DOHH2 (cell line): ENCODE measurements around the gene DCST2.

Experiments used
- H3F3A ChIP-seq: fragments of 200-600 bp; sonication (generic), shearing (Covaris generic); 2 replicates; pipeline ENCODE4 v1.6.0; 2016; ENCODE audit warnings: antibody characterized with exemption, mild to moderate bottlenecking; ENCODE audit not compliant: control insufficient read depth, insufficient read depth
- H3K27ac ChIP-seq: fragments of 200-600 bp; sonication (generic); 2 replicates; pipeline ENCODE4 v1.5.1; 2014; ENCODE audit warnings: low read depth, mild to moderate bottlenecking, low read length, moderate library complexity
- H3K27me3 ChIP-seq: fragments of 200-600 bp; sonication (generic); 2 replicates; pipeline ENCODE4 v1.6.1; 2014; ENCODE audit warnings: mild to moderate bottlenecking, low read length, mixed read lengths; ENCODE audit not compliant: control insufficient read depth
- H3K36me3 ChIP-seq: fragments of 200-600 bp; sonication (generic); 2 replicates; pipeline ENCODE4 v1.6.1; 2014; ENCODE audit warnings: mild to moderate bottlenecking, low read length, moderate library complexity, mixed read lengths; ENCODE audit not compliant: control insufficient read depth
- H3K4me1 ChIP-seq: fragments of 200-600 bp; sonication (generic); 2 replicates; pipeline ENCODE4 v1.6.1; 2014; ENCODE audit warnings: mild to moderate bottlenecking, low read length, mixed read lengths; ENCODE audit not compliant: control insufficient read depth
- H3K4me2 ChIP-seq: fragments of 200-600 bp; sonication (generic); 2 replicates; pipeline ENCODE4 v1.6.0; 2014; ENCODE audit warnings: mild to moderate bottlenecking, low read length, moderate library complexity
- H3K4me3 ChIP-seq: fragments of 200-600 bp; sonication (generic); 2 replicates; pipeline ENCODE4 v1.5.1; 2014; ENCODE audit warnings: mild to moderate bottlenecking, low read length, mixed read lengths
- H3K79me2 ChIP-seq: fragments of 200-600 bp; sonication (generic); 2 replicates; pipeline ENCODE4 v1.6.1; 2014; ENCODE audit warnings: mild to moderate bottlenecking, low read length, mixed read lengths; ENCODE audit not compliant: control insufficient read depth
- H3K9me2 ChIP-seq: fragments of 200-600 bp; sonication (generic); replicated peaks from 2 replicates; pipeline ENCODE4 v1.6.1; 2014; ENCODE audit warnings: mild to moderate bottlenecking, low read length, mixed read lengths; ENCODE audit not compliant: control insufficient read depth
- H3K9me3 ChIP-seq: fragments of 200-600 bp; sonication (generic); 2 replicates; pipeline ENCODE4 v1.6.1; 2014; ENCODE audit warnings: antibody characterized with exemption, low read length, mixed read lengths; ENCODE audit not compliant: control insufficient read depth, insufficient read depth
- H4K20me1 ChIP-seq: fragments of 200-600 bp; sonication (generic); 2 replicates; pipeline ENCODE4 v1.6.0; 2014; ENCODE audit warnings: low read depth, mild to moderate bottlenecking, antibody characterized with exemption, low read length, moderate library complexity; ENCODE audit not compliant: control insufficient read depth, insufficient read depth
- EZH2phosphoT487 ChIP-seq: fragments of 200-600 bp; sonication (generic); IDR thresholded peaks from 2 replicates; pipeline ENCODE4 v1.6.1; 2017; ENCODE audit warnings: borderline replicate concordance, mild to moderate bottlenecking, antibody characterized with exemption, low read length, moderate library complexity, mixed read lengths
- TF ChIP-seq, protein P1 (sequence below): fragments of 200-600 bp; sonication (generic); IDR thresholded peaks from one replicate; pipeline ENCODE4 v1.5.1; 2014; ENCODE audit warnings: antibody characterized with exemption, mild to moderate bottlenecking, low read depth, low read length; ENCODE audit not compliant: poor library complexity, severe bottlenecking

Gene DCST2

DNA sequence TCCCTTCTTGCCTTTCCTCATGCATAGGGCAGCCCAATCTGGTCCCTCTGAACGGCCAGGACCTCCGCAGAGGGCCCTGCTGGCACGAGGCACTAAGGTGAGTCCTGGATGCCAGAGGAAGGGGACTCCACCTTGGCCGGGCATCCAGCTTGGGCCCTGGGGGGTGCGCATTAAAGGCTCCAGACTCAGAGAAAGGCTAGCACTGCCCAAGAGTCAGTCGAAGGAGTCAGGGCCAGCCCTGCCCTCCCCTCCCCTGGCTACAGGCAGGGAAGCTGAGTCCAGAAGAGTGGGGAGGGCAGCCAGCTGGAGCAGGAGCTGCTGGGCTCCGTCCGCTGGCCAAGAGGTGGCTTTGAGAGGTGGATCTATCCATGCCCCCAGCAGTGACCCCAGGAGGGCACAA is 27.2 kb upstream of the DCST2 start:
- Histone ChIP-seq H4K20me1 (peaks cover 10% of the 10 kb centered on the region; the same call in 1 of the 2 replicates), H3K27ac (no peak overlapping the region), H3K9me3 (no peaks in the 10 kb centered on the region), H3K4me3 (no peak overlapping the region), H3K79me2 (peaks cover 16% of the 10 kb centered on the region), H3F3A (peaks cover 4% of the 10 kb centered on the region; the same call in 1 of the 2 replicates), H3K9me2 (no peaks in the 10 kb centered on the region), H3K4me2 (no peak overlapping the region), H3K27me3 (no peaks in the 10 kb centered on the region), H3K36me3 (peaks cover 28% of the 10 kb centered on the region), H3K4me1 (peaks cover 35% of the 10 kb centered on the region)
- TF ChIP-seq EZH2phosphoT487 = no peak
- TF ChIP-seq, protein P1, sequence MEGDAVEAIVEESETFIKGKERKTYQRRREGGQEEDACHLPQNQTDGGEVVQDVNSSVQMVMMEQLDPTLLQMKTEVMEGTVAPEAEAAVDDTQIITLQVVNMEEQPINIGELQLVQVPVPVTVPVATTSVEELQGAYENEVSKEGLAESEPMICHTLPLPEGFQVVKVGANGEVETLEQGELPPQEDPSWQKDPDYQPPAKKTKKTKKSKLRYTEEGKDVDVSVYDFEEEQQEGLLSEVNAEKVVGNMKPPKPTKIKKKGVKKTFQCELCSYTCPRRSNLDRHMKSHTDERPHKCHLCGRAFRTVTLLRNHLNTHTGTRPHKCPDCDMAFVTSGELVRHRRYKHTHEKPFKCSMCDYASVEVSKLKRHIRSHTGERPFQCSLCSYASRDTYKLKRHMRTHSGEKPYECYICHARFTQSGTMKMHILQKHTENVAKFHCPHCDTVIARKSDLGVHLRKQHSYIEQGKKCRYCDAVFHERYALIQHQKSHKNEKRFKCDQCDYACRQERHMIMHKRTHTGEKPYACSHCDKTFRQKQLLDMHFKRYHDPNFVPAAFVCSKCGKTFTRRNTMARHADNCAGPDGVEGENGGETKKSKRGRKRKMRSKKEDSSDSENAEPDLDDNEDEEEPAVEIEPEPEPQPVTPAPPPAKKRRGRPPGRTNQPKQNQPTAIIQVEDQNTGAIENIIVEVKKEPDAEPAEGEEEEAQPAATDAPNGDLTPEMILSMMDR = no peak

DNA sequence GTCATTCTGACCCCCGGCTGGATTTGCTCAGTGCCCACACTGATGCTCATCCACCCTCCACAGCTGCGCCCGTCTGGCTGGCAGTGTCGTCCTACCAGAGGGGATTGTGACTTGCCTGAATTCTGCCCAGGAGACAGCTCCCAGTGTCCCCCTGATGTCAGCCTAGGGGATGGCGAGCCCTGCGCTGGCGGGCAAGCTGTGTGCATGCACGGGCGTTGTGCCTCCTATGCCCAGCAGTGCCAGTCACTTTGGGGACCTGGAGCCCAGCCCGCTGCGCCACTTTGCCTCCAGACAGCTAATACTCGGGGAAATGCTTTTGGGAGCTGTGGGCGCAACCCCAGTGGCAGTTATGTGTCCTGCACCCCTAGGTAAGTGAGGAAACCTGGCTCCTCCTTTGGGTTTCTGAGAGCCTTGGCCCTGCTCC is 24.2 kb upstream of the DCST2 start:
- H3K9me2 ChIP-seq = no peaks in the 10 kb centered on the region
- H3K36me3 ChIP-seq = peaks cover 30% of the 10 kb centered on the region; the same call in 1 of the 2 replicates
- TF ChIP-seq EZH2phosphoT487 = no peak
- TF ChIP-seq, protein P1 = no peak

DNA sequence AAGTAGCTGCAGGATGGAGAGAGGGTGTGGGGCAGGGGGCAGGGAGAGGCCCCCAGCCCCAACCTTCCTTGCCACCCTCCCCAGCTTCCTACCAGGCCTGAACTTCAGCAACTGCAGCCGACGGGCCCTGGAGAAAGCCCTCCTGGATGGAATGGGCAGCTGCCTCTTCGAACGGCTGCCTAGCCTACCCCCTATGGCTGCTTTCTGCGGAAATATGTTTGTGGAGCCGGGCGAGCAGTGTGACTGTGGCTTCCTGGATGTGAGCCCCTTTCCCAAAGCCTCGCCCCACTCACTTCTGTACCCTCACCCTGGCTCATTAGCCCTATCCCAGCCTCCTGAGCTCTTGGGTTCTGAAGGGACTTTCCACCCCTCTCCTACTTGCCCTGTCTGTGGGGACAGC is 23.5 kb upstream of the DCST2 start:
- Histone ChIP-seq H4K20me1 (peaks cover 7% of the 10 kb centered on the region; the same call in 1 of the 2 replicates), H3K36me3 (peaks cover 30% of the 10 kb centered on the region; the same call in 1 of the 2 replicates), H3F3A (no peaks in the 10 kb centered on the region), H3K9me3 (no peaks in the 10 kb centered on the region), H3K4me3 (no peak overlapping the region), H3K27me3 (no peaks in the 10 kb centered on the region), H3K9me2 (no peaks in the 10 kb centered on the region), H3K27ac (no peak overlapping the region), H3K4me2 (no peak overlapping the region), H3K79me2 (peaks cover 1% of the 10 kb centered on the region), H3K4me1 (peaks cover 23% of the 10 kb centered on the region)
- TF ChIP-seq, protein P1 = no peak
- no peak for TF ChIP-seq EZH2phosphoT487

More for the DNA sequence above, 24.2 kb upstream of the DCST2 start:
- Histone ChIP-seq H3K4me1 (peaks cover 23% of the 10 kb centered on the region), H3K27me3 (no peaks in the 10 kb centered on the region), H3K79me2 (no peaks in the 10 kb centered on the region), H3F3A (no peaks in the 10 kb centered on the region), H3K27ac (no peak overlapping the region), H3K4me3 (no peak overlapping the region), H3K4me2 (no peak overlapping the region), H4K20me1 (peaks cover 7% of the 10 kb centered on the region; the same call in 1 of the 2 replicates), H3K9me3 (no peaks in the 10 kb centered on the region)
